Measurements from ENCODE around the gene ETV2. TPM values are rescaled to one million over a fixed set of nuclear protein-coding genes. Genes with fewer than 3 reads are reported as not detected.

The ETV2 gene
- polyA plus RNA-seq, 1 donor from 2014 or later: 0.58 TPM

DNA sequence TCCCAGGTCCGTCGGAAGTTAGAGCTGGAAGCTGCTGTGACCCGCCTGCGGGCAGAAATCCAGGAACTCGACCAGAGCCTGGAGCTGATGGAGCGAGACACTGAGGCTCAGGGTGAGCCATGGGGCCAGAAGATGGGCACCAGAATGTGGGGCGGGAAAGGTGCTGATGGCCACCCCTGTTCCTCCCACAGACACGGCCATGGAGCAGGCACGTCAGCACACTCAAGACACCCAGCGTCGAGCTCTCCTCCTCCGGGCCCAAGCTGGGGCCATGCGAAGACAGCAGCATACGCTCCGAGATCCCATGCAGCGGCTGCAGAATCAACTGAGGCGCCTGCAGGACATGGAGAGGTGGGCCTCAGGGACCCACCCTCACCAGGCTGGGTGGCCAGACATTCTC lies 26.5 kb upstream of the ETV2 start:
- H3K4me2 ChIP-seq (ENCODE audit: low read length): no peak overlapping the region
- no peak overlapping the region for H3K9ac ChIP-seq (ENCODE audit: low read length)
- H3K36me3 ChIP-seq (ENCODE audit: insufficient read depth, low read length): no peaks in the 10 kb centered on the region
- H3K27ac ChIP-seq (ENCODE audit: low read length): no peak overlapping the region
- H4K20me1 ChIP-seq (ENCODE audit: insufficient read depth): no peaks in the 10 kb centered on the region
- no peak overlapping the region for H3K4me3 ChIP-seq (ENCODE audit: low read length)
- no peak for TF ChIP-seq EP300 (conservative IDR thresholded peaks at IDR 0.05; ENCODE audit: poor library complexity, severe bottlenecking)
- no peak for TF ChIP-seq RAD21 (conservative IDR thresholded peaks at IDR 0.05)
- TF ChIP-seq MXI1 (conservative IDR thresholded peaks at IDR 0.05; ENCODE audit: poor library complexity, severe bottlenecking): no peak
- H3K9me2 ChIP-seq (ENCODE audit: insufficient read depth, low read length): no peaks in the 10 kb centered on the region
- no peaks in the 10 kb centered on the region for H3K9me3 ChIP-seq (ENCODE audit: low read length)
- no peaks in the 10 kb centered on the region for H3F3A ChIP-seq (ENCODE audit: insufficient read depth, low read length, poor library complexity, severe bottlenecking)
- no peaks in the 10 kb centered on the region for H3K79me2 ChIP-seq (replicated peaks; ENCODE audit: insufficient read depth, low read length)
- no peak overlapping the region for H2AFZ ChIP-seq (ENCODE audit: low read depth, low read length)
- H3K27me3 ChIP-seq (ENCODE audit: insufficient read depth, low read depth, low read length): no peaks in the 10 kb centered on the region

DNA sequence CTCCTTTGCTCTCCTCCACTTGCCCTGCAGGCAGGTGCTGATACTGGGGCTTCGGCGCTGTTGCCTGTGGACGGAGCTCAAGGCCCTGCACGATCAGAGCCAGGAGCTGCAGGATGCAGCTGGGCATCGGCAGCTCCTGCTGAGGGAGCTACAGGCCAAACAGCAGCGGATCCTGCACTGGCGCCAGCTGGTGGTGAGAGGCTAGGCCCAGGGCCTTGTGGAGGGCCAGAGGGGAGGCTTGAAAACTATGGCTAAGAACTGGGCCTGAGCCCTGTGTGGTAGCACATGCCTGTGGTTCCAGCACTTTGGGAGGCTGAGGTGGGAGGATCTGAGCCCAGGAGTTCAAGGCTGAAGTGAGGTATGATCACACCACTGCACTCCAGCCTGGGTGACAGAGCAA lies 22.7 kb upstream of the ETV2 start:
- no peaks in the 10 kb centered on the region for H3K27me3 ChIP-seq (ENCODE audit: insufficient read depth, low read depth, low read length)
- H3K27ac ChIP-seq (ENCODE audit: low read length): no peak overlapping the region
- no peaks in the 10 kb centered on the region for H3K36me3 ChIP-seq (ENCODE audit: insufficient read depth, low read length)
- H2AFZ ChIP-seq (ENCODE audit: low read depth, low read length): no peak overlapping the region
- H3F3A ChIP-seq (ENCODE audit: insufficient read depth, low read length, poor library complexity, severe bottlenecking): no peaks in the 10 kb centered on the region
- no peaks in the 10 kb centered on the region for H3K79me2 ChIP-seq (replicated peaks; ENCODE audit: insufficient read depth, low read length)
- H3K4me3 ChIP-seq (ENCODE audit: low read length): no peak overlapping the region
- H3K9ac ChIP-seq (ENCODE audit: low read length): no peak overlapping the region
- no peak overlapping the region for H3K4me2 ChIP-seq (ENCODE audit: low read length)
- H3K9me2 ChIP-seq (ENCODE audit: insufficient read depth, low read length): no peaks in the 10 kb centered on the region
- TF ChIP-seq MXI1 (conservative IDR thresholded peaks at IDR 0.05; ENCODE audit: poor library complexity, severe bottlenecking) (no peak), EZH2 (IDR thresholded peaks at IDR 0.05; ENCODE audit: borderline replicate concordance, insufficient read depth, low read length, poor library complexity, severe bottlenecking) (no peak), EP300 (conservative IDR thresholded peaks at IDR 0.05; ENCODE audit: poor library complexity, severe bottlenecking) (no peak), POLR2AphosphoS5 (IDR thresholded peaks at IDR 0.05) (no peak), SMC3 (conservative IDR thresholded peaks at IDR 0.05; ENCODE audit: poor library complexity) (no peak), TAF1 (IDR thresholded peaks at IDR 0.05; ENCODE audit: low read depth) (no peak), RAD21 (conservative IDR thresholded peaks at IDR 0.05) (no peak)
- TF ChIP-seq, protein P1, sequence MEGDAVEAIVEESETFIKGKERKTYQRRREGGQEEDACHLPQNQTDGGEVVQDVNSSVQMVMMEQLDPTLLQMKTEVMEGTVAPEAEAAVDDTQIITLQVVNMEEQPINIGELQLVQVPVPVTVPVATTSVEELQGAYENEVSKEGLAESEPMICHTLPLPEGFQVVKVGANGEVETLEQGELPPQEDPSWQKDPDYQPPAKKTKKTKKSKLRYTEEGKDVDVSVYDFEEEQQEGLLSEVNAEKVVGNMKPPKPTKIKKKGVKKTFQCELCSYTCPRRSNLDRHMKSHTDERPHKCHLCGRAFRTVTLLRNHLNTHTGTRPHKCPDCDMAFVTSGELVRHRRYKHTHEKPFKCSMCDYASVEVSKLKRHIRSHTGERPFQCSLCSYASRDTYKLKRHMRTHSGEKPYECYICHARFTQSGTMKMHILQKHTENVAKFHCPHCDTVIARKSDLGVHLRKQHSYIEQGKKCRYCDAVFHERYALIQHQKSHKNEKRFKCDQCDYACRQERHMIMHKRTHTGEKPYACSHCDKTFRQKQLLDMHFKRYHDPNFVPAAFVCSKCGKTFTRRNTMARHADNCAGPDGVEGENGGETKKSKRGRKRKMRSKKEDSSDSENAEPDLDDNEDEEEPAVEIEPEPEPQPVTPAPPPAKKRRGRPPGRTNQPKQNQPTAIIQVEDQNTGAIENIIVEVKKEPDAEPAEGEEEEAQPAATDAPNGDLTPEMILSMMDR (IDR thresholded peaks at IDR 0.05; ENCODE audit: poor library complexity, severe bottlenecking): no peak
- TF ChIP-seq, protein P2, sequence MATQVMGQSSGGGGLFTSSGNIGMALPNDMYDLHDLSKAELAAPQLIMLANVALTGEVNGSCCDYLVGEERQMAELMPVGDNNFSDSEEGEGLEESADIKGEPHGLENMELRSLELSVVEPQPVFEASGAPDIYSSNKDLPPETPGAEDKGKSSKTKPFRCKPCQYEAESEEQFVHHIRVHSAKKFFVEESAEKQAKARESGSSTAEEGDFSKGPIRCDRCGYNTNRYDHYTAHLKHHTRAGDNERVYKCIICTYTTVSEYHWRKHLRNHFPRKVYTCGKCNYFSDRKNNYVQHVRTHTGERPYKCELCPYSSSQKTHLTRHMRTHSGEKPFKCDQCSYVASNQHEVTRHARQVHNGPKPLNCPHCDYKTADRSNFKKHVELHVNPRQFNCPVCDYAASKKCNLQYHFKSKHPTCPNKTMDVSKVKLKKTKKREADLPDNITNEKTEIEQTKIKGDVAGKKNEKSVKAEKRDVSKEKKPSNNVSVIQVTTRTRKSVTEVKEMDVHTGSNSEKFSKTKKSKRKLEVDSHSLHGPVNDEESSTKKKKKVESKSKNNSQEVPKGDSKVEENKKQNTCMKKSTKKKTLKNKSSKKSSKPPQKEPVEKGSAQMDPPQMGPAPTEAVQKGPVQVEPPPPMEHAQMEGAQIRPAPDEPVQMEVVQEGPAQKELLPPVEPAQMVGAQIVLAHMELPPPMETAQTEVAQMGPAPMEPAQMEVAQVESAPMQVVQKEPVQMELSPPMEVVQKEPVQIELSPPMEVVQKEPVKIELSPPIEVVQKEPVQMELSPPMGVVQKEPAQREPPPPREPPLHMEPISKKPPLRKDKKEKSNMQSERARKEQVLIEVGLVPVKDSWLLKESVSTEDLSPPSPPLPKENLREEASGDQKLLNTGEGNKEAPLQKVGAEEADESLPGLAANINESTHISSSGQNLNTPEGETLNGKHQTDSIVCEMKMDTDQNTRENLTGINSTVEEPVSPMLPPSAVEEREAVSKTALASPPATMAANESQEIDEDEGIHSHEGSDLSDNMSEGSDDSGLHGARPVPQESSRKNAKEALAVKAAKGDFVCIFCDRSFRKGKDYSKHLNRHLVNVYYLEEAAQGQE (IDR thresholded peaks at IDR 0.05; ENCODE audit: borderline replicate concordance): no peak
- H4K20me1 ChIP-seq (ENCODE audit: insufficient read depth): no peaks in the 10 kb centered on the region
- no peaks in the 10 kb centered on the region for H3K9me3 ChIP-seq (ENCODE audit: low read length)
